HEK293 (cell line): ENCODE results near the gene TSHZ2.

Experiments
- CTCF ChIA-PET: fragments of 350-600 bp; formaldehyde crosslinking; extraction: SDS; loops from one replicate; lab custom pipeline; 2021; ENCODE audit warnings: antibody characterized with exemption; lab: Yijun Ruan, JAX
- POLR2A ChIA-PET: fragments of 300-600 bp; formaldehyde crosslinking; extraction: SDS; loops from one replicate; lab custom pipeline; 2020; ENCODE audit warnings: antibody characterized with exemption, inconsistent platforms; lab: Yijun Ruan, JAX
- H3K27ac ChIP-seq: fragments of 200-500 bp; sonication (Bioruptor generic); 2 replicates; pipeline ENCODE4 v1.5.1; 2014; ENCODE audit warnings: low read depth, low read length, control low read depth, inconsistent platforms; ENCODE audit errors: extremely low read depth
- H3K36me3 ChIP-seq, 2 experiments: fragments of 200-500 bp in 1 of 2; sonication (Bioruptor generic) in 1 of 2; 1 replicate in 1 of 2; 2 replicates in 1 of 2; pipeline ENCODE4 v1.5.1; 2014 to 2017; ENCODE audit warnings: inconsistent platforms in 2 of 2, low read length in 2 of 2; ENCODE audit not compliant: control insufficient read depth in 2 of 2, insufficient read depth in 1 of 2
- H3K4me1 ChIP-seq: fragments of 200-500 bp; sonication (Bioruptor generic); 2 replicates; pipeline ENCODE4 v1.5.1; 2014; ENCODE audit warnings: mild to moderate bottlenecking, low read length, inconsistent platforms; ENCODE audit not compliant: control insufficient read depth, insufficient read depth
- H3K4me3 ChIP-seq: 2 replicates; pipeline ENCODE4 v1.5.1; 2011; ENCODE audit warnings: low read depth, mild to moderate bottlenecking, control low read depth, low read length, moderate library complexity
- H3K9me3 ChIP-seq: fragments of 200-500 bp; sonication (Bioruptor generic); 2 replicates; pipeline ENCODE4 v1.5.1; 2014; ENCODE audit warnings: low read depth, low read length, inconsistent platforms; ENCODE audit not compliant: control insufficient read depth, insufficient read depth
- GLI4 ChIP-seq: fragments of 450-650 bp; formaldehyde crosslinking; IDR thresholded peaks from 2 replicates; pipeline ENCODE4 v1.5.1; 2016; ENCODE audit warnings: missing biosample characterization, missing genetic modification characterization
- GLIS2 ChIP-seq: fragments of 450-650 bp; formaldehyde crosslinking; IDR thresholded peaks from 2 replicates; pipeline ENCODE4 v1.5.1; 2016; ENCODE audit warnings: missing biosample characterization, missing genetic modification characterization
- OSR2 ChIP-seq: fragments of 450-650 bp; formaldehyde crosslinking; IDR thresholded peaks from 2 replicates; pipeline ENCODE4 v1.5.1; 2016; ENCODE audit warnings: missing biosample characterization, missing genetic modification characterization
- OVOL3 ChIP-seq: fragments of 450-650 bp; formaldehyde crosslinking; IDR thresholded peaks from 2 replicates; pipeline ENCODE4 v1.5.1; 2016; ENCODE audit warnings: missing biosample characterization, missing genetic modification characterization
- SALL2 ChIP-seq: fragments of 450-650 bp; formaldehyde crosslinking; IDR thresholded peaks from 2 replicates; pipeline ENCODE4 v1.5.0; 2017; ENCODE audit warnings: missing biosample characterization, mild to moderate bottlenecking, missing genetic modification characterization, borderline replicate concordance
- SCRT2 ChIP-seq: fragments of 450-650 bp; formaldehyde crosslinking; IDR thresholded peaks from 2 replicates; pipeline ENCODE4 v1.5.1; 2016; ENCODE audit warnings: missing biosample characterization, missing genetic modification characterization
- ZBTB17 ChIP-seq: fragments of 450-650 bp; formaldehyde crosslinking; IDR thresholded peaks from 2 replicates; pipeline ENCODE4 v1.5.1; 2016; ENCODE audit warnings: missing biosample characterization, missing genetic modification characterization
- ZNF10 ChIP-seq: fragments of 450-650 bp; formaldehyde crosslinking; IDR thresholded peaks from 2 replicates; pipeline ENCODE4 v1.5.1; 2017; ENCODE audit warnings: missing biosample characterization, missing genetic modification characterization
- ZNF112 ChIP-seq: fragments of 450-650 bp; formaldehyde crosslinking; IDR thresholded peaks from 2 replicates; pipeline ENCODE4 v1.5.0; 2017; ENCODE audit warnings: missing biosample characterization, missing genetic modification characterization
- ZNF175 ChIP-seq: fragments of 450-650 bp; formaldehyde crosslinking; IDR thresholded peaks from 2 replicates; pipeline ENCODE4 v1.5.1; 2016; ENCODE audit warnings: missing biosample characterization, missing genetic modification characterization
- ZNF274 ChIP-seq, 2 experiments: fragments of 200-500 bp in 1 of 2; fragments of 450-650 bp in 1 of 2; sonication (Bioruptor generic) in 1 of 2; formaldehyde crosslinking in 1 of 2; IDR thresholded peaks; 2 replicates each; pipeline versions ENCODE4 v1.5.1 to v1.6.1; 2014 to 2016; ENCODE audit warnings: borderline replicate concordance in 1 of 2, inconsistent platforms in 1 of 2, low read length in 1 of 2, missing biosample characterization in 1 of 2, missing genetic modification characterization in 1 of 2
- ZNF670 ChIP-seq: fragments of 450-650 bp; formaldehyde crosslinking; IDR thresholded peaks from 2 replicates; pipeline ENCODE4 v1.5.1; 2016; ENCODE audit warnings: missing biosample characterization, missing genetic modification characterization, low read depth
- ZNF701 ChIP-seq: fragments of 450-650 bp; formaldehyde crosslinking; IDR thresholded peaks from 2 replicates; pipeline ENCODE4 v1.5.1; 2016; ENCODE audit warnings: missing biosample characterization, missing genetic modification characterization
- ZNF792 ChIP-seq: fragments of 450-650 bp; formaldehyde crosslinking; IDR thresholded peaks from 2 replicates; pipeline ENCODE4 v1.5.1; 2016; ENCODE audit warnings: missing biosample characterization, missing genetic modification characterization
- ZSCAN5A ChIP-seq: fragments of 450-650 bp; formaldehyde crosslinking; IDR thresholded peaks from 2 replicates; pipeline ENCODE4 v1.5.1; 2016; ENCODE audit warnings: missing biosample characterization, missing genetic modification characterization
- TF ChIP-seq, protein P1 (sequence below): fragments of 450-650 bp; formaldehyde crosslinking; IDR thresholded peaks from 2 replicates; pipeline ENCODE4 v1.5.1; 2016; ENCODE audit warnings: missing biosample characterization, missing genetic modification characterization
- TF ChIP-seq, protein P2 (sequence below): fragments of 450-650 bp; formaldehyde crosslinking; IDR thresholded peaks from 2 replicates; pipeline ENCODE4 v1.5.1; 2017; ENCODE audit warnings: missing biosample characterization, mild to moderate bottlenecking, missing genetic modification characterization, moderate library complexity
- TF ChIP-seq, protein P3 (sequence below): fragments of 450-650 bp; formaldehyde crosslinking; IDR thresholded peaks from 2 replicates; pipeline ENCODE4 v1.5.1; 2016; ENCODE audit warnings: missing biosample characterization, missing genetic modification characterization

The TSHZ2 gene

GRCh38 chr20:53133125-53133524 lies 161.0 kb downstream of the TSHZ2 start (continued):
- TF ChIP-seq ZNF10 (tag by site-specific recombination): no peak
- TF ChIP-seq, all 188 proteins: peak for 2

- ChIA-PET CTCF (interaction anchor here (0.5 kb wide), 1 partner anchor 807 kb away, joined by 3 read pairs; no protein-coding TSS in a partner anchor), POLR2A (no interaction called here)
- H3K36me3 ChIP-seq: no peaks in the 10 kb centered on the region
- H3K4me1 ChIP-seq: 0 out of 2 replicates have a peak, but pooled peaks cover 4% of the 10 kb centered on the region
- TF ChIP-seq ZSCAN5A (tag by site-specific recombination) (no peak), ZBTB17 (tag by site-specific recombination) (no peak), ZNF701 (tag by site-specific recombination) (no peak), ZNF670 (tag by site-specific recombination) (no peak), OVOL3 (tag by site-specific recombination) (no peak), SCRT2 (tag by site-specific recombination) (no peak), OSR2 (no peak), ZNF112 (tag by site-specific recombination) (no peak), SALL2 (tag by site-specific recombination) (no peak), ZNF175 (no peak), GLIS2 (tag by site-specific recombination) (no peak), ZNF274 (IDR thresholded peaks at IDR 0.05; ENCODE audit: low read length) (no peak), ZNF274 (tag by site-specific recombination; IDR thresholded peaks at IDR 0.05; ENCODE audit: borderline replicate concordance) (no peak), ZNF792 (tag by site-specific recombination) (no peak), GLI4 (tag by site-specific recombination) (no peak)
- TF ChIP-seq, protein P1, sequence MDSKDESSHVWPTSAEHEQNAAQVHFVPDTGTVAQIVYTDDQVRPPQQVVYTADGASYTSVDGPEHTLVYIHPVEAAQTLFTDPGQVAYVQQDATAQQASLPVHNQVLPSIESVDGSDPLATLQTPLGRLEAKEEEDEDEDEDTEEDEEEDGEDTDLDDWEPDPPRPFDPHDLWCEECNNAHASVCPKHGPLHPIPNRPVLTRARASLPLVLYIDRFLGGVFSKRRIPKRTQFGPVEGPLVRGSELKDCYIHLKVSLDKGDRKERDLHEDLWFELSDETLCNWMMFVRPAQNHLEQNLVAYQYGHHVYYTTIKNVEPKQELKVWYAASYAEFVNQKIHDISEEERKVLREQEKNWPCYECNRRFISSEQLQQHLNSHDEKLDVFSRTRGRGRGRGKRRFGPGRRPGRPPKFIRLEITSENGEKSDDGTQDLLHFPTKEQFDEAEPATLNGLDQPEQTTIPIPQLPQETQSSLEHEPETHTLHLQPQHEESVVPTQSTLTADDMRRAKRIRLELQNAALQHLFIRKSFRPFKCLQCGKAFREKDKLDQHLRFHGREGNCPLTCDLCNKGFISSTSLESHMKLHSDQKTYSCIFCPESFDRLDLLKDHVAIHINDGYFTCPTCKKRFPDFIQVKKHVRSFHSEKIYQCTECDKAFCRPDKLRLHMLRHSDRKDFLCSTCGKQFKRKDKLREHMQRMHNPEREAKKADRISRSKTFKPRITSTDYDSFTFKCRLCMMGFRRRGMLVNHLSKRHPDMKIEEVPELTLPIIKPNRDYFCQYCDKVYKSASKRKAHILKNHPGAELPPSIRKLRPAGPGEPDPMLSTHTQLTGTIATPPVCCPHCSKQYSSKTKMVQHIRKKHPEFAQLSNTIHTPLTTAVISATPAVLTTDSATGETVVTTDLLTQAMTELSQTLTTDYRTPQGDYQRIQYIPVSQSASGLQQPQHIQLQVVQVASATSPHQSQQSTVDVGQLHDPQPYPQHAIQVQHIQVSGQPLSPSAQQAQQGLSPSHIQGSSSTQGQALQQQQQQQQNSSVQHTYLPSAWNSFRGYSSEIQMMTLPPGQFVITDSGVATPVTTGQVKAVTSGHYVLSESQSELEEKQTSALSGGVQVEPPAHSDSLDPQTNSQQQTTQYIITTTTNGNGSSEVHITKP: no peak
- TF ChIP-seq, protein P2, sequence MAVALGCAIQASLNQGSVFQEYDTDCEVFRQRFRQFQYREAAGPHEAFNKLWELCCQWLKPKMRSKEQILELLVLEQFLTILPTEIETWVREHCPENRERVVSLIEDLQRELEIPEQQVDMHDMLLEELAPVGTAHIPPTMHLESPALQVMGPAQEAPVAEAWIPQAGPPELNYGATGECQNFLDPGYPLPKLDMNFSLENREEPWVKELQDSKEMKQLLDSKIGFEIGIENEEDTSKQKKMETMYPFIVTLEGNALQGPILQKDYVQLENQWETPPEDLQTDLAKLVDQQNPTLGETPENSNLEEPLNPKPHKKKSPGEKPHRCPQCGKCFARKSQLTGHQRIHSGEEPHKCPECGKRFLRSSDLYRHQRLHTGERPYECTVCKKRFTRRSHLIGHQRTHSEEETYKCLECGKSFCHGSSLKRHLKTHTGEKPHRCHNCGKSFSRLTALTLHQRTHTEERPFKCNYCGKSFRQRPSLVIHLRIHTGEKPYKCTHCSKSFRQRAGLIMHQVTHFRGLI: no peak
- TF ChIP-seq, protein P3, sequence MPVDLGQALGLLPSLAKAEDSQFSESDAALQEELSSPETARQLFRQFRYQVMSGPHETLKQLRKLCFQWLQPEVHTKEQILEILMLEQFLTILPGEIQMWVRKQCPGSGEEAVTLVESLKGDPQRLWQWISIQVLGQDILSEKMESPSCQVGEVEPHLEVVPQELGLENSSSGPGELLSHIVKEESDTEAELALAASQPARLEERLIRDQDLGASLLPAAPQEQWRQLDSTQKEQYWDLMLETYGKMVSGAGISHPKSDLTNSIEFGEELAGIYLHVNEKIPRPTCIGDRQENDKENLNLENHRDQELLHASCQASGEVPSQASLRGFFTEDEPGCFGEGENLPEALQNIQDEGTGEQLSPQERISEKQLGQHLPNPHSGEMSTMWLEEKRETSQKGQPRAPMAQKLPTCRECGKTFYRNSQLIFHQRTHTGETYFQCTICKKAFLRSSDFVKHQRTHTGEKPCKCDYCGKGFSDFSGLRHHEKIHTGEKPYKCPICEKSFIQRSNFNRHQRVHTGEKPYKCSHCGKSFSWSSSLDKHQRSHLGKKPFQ (tag by site-specific recombination): no peak
- H3K27ac ChIP-seq: no peak overlapping the region
- no peaks in the 10 kb centered on the region for H3K9me3 ChIP-seq
- H3K4me3 ChIP-seq: no peak overlapping the region
Measured at GRCh38 chr20:53133628-53134027, 161.5 kb downstream of the TSHZ2 start.
